Inflammatory macrophage (primary cell): ENCODE data around the gene PLSCR3.
A peak's percentile ranks its signal among the peaks of the same experiment; 100 is the strongest.
"Not testable (repeated sequence)": the region's sequence is repeated elsewhere in the genome, so short reads cannot be mapped to it uniquely, and the experiment has no call there.

ENCODE experiments used
- DNase-seq, 2 donors: peaks; one replicate each; pipeline ENCODE4 v3.0.0-alpha.2; 2020 to 2022

PLSCR3 gene

GRCh38 chr17:7379134-7379533 is 15.2 kb downstream of the PLSCR3 start:
- no peak for DNase-seq

- no peak for DNase-seq
Measured at GRCh38 chr17:7374353-7374752, 20.0 kb downstream of the PLSCR3 start.

GRCh38 chr17:7370853-7371252 is 23.5 kb downstream of the PLSCR3 start:
- DNase-seq: no peak

- DNase-seq: no peak
Measured at GRCh38 chr17:7369825-7370224, 24.5 kb downstream of the PLSCR3 start.

- DNase-seq: not testable (repeated sequence)
Measured at GRCh38 chr17:7368599-7368994, 25.7 kb downstream of the PLSCR3 start.

GRCh38 chr17:7367918-7368598 is 26.3 kb downstream of the PLSCR3 start:
- no peak for DNase-seq

- no peak for DNase-seq
Measured at GRCh38 chr17:7367083-7367482, 27.2 kb downstream of the PLSCR3 start.

GRCh38 chr17:7365963-7366362 is 28.4 kb downstream of the PLSCR3 start:
- DNase-seq: not testable (repeated sequence)

- peak; percentile 35 to 42 for DNase-seq
Measured at GRCh38 chr17:7363311-7363710, 31.0 kb downstream of the PLSCR3 start.

- no peak for DNase-seq
Measured at GRCh38 chr17:7361906-7362305, 32.4 kb downstream of the PLSCR3 start.

GRCh38 chr17:7357381-7357780 is 36.9 kb downstream of the PLSCR3 start:
- no peak for DNase-seq

GRCh38 chr17:7356756-7357155 is 37.6 kb downstream of the PLSCR3 start:
- DNase-seq: no peak

GRCh38 chr17:7356072-7356549 is 38.2 kb downstream of the PLSCR3 start:
- DNase-seq: peak; percentile 76 to 79

GRCh38 chr17:7355573-7355972 is 38.8 kb downstream of the PLSCR3 start:
- DNase-seq: no peak

- DNase-seq: no peak
Measured at GRCh38 chr17:7355053-7355452, 39.3 kb downstream of the PLSCR3 start, which contains the start of gene TMEM95. Gene TMEM95 (plus strand): TSS chr17:7355156. CDS start chr17:7355205, 49 bp downstream.

- DNase-seq: no peak
Measured at GRCh38 chr17:7354262-7354843, 40.0 kb downstream of the PLSCR3 start.

- DNase-seq: no peak
Measured at GRCh38 chr17:7352910-7353635, 41.3 kb downstream of the PLSCR3 start.

GRCh38 chr17:7352503-7352889 is 41.8 kb downstream of the PLSCR3 start:
- no peak for DNase-seq

- peak; percentile 88 to 91 for DNase-seq
Measured at GRCh38 chr17:7351665-7352502, 42.4 kb downstream of the PLSCR3 start, which contains the start of gene KCTD11. Gene KCTD11 (plus strand): TSS chr17:7352162.

- DNase-seq: no peak
Measured at GRCh38 chr17:7348478-7349242, 45.7 kb downstream of the PLSCR3 start.

- no peak for DNase-seq
Measured at GRCh38 chr17:7347630-7348477, 46.5 kb downstream of the PLSCR3 start.
